CD8-positive, alpha-beta memory T cell (primary cell): ENCODE results near the gene BNC2. TPM values are rescaled to one million over a fixed set of nuclear protein-coding genes. Genes with fewer than 3 reads are reported as not detected.

Experiments
- CTCF ChIA-PET: fragments of 350-600 bp; sonication (Branson Sonifier 250); formaldehyde crosslinking; loops from one replicate; lab custom pipeline; 2021; ENCODE audit warnings: antibody characterized with exemption; lab: Charles Lee
- POLR2A ChIA-PET: fragments of 350-600 bp; sonication (Branson Sonifier 250); formaldehyde crosslinking; loops from one replicate; lab custom pipeline; 2021; ENCODE audit warnings: antibody characterized with exemption; lab: Charles Lee
- DNase-seq, 5 donors: peaks; one replicate each; pipeline versions ENCODE4 v3.0.0 to v3.0.0-alpha.2; 2020 to 2022; ENCODE audit warnings: mixed read lengths in 1 of 5
- H3K27ac ChIP-seq: one replicate; pipeline ENCODE4 v1.7.0; 2013; ENCODE audit warnings: low read depth, mild to moderate bottlenecking, low read length, moderate library complexity
- H3K27me3 ChIP-seq: 2 replicates; pipeline ENCODE4 v1.7.0; 2013; ENCODE audit warnings: low read length, mild to moderate bottlenecking; ENCODE audit not compliant: insufficient read depth, poor library complexity, severe bottlenecking
- H3K36me3 ChIP-seq: 2 replicates; pipeline ENCODE4 v1.7.0; 2013; ENCODE audit warnings: mild to moderate bottlenecking, low read length, moderate library complexity; ENCODE audit not compliant: insufficient read depth
- H3K4me1 ChIP-seq: 2 replicates; pipeline ENCODE4 v1.7.0; 2013; ENCODE audit warnings: mild to moderate bottlenecking, low read length, moderate library complexity; ENCODE audit not compliant: insufficient read depth
- H3K4me3 ChIP-seq: 2 replicates; pipeline ENCODE4 v1.7.0; 2013; ENCODE audit warnings: mild to moderate bottlenecking, low read length
- H3K9me3 ChIP-seq: 2 replicates; pipeline ENCODE4 v1.7.0; 2013; ENCODE audit warnings: mild to moderate bottlenecking, low read length
- H3K27ac Mint-ChIP-seq, 8 donors: one replicate each; pipeline ENCODE4 v1.8.0; 2020 to 2021; ENCODE audit warnings: mixed read lengths in 8 of 8, mild to moderate bottlenecking in 6 of 8, inconsistent platforms in 3 of 8, moderate library complexity in 3 of 8
- H3K27me3 Mint-ChIP-seq, 2 donors: one replicate each; pipeline ENCODE4 v1.8.0; 2020 to 2021; ENCODE audit warnings: mixed read lengths in 2 of 2, mild to moderate bottlenecking in 1 of 2, moderate library complexity in 1 of 2
- H3K36me3 Mint-ChIP-seq, 3 donors: one replicate each; pipeline ENCODE4 v1.8.0; 2020 to 2021; ENCODE audit warnings: mixed read lengths in 3 of 3, inconsistent platforms in 1 of 3, mild to moderate bottlenecking in 1 of 3
- H3K4me1 Mint-ChIP-seq, 3 donors: one replicate each; pipeline ENCODE4 v1.8.0; 2020 to 2021; ENCODE audit warnings: mixed read lengths in 3 of 3, inconsistent platforms in 1 of 3, mild to moderate bottlenecking in 1 of 3
- H3K4me3 Mint-ChIP-seq, 7 donors: one replicate each; pipeline ENCODE4 v1.8.0; 2020 to 2021; ENCODE audit warnings: mixed read lengths in 7 of 7, mild to moderate bottlenecking in 6 of 7, moderate library complexity in 4 of 7, inconsistent platforms in 2 of 7
- H3K9me3 Mint-ChIP-seq, 5 donors: one replicate each; pipeline ENCODE4 v1.8.0; 2020 to 2022; ENCODE audit warnings: mixed read lengths in 5 of 5, mild to moderate bottlenecking in 3 of 5, moderate library complexity in 2 of 5, inconsistent platforms in 1 of 5
- polyA plus RNA-seq: library from polyadenylated mRNA; unstranded; fragments of 300-500 nt; fragmentation: Illumina TruSeq; gene quantifications from one replicate; pipeline ENCODE4 v1.2.3, GENCODE V29; 2021
- total RNA-seq, 2 experiments: library from RNA; stranded (reverse); gene quantifications; one replicate each; pipeline ENCODE4 v1.2.3, GENCODE V29; 2021

The BNC2 gene
- total and polyA plus RNA-seq, 3 experiments from 2014 or later = 0.18 TPM; not detected in 2

DNA sequence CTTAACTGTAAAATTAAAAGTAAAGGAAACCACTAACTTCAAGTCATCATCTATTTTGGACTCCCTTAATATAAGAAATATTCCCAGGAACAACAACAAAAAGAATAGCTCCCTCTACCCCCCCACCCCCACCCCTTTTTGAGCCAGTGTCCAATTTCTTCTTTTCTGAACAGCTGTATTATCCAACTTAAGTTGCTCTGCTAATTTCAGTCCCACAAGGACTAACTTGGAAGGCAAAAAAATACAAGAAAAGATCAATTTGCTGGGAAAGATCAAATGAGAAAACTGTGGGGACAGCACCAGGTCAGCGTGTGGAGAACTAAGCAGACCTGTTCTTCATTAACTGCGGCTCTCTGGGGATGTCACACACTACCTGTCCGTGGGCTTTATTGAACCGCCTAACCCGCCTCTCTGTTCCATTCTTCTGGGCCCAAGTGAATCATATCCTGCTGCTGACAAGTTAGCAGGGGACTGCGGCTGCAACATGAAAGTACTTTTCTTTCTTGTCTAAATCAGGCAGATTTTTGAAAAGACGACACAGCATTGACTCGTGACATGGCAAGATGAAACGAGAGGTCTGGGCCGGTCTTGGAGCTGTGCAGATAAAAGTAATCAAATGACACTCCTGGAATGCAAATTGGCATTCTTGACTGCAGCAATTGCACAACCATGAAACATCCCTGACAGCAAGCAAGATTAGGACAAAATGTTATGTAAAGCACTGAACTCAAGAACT lies 2.7 kb downstream of the BNC2 start:
- no peak overlapping the region for H3K27ac Mint-ChIP-seq
- DNase-seq = no peak
- Histone ChIP-seq H3K27ac (no peak overlapping the region), H3K36me3 (no peaks in the 10 kb centered on the region), H3K4me3 (no peak overlapping the region), H3K27me3 (no peaks in the 10 kb centered on the region), H3K4me1 (no peaks in the 10 kb centered on the region), H3K9me3 (no peaks in the 10 kb centered on the region)
- ChIA-PET POLR2A (no interaction called here), CTCF (no interaction called here)
- no peaks in the 10 kb centered on the region for H3K36me3 Mint-ChIP-seq
- H3K4me1 Mint-ChIP-seq = peaks cover 0 to 5% (median 2%) of the 10 kb centered on the region in 3 donors
- H3K9me3 Mint-ChIP-seq = peaks cover 0 to 7% (median 3%) of the 10 kb centered on the region in 5 donors
- H3K27me3 Mint-ChIP-seq = peaks cover 20 to 25% of the 10 kb centered on the region in 2 donors
- H3K4me3 Mint-ChIP-seq = no peak overlapping the region

DNA sequence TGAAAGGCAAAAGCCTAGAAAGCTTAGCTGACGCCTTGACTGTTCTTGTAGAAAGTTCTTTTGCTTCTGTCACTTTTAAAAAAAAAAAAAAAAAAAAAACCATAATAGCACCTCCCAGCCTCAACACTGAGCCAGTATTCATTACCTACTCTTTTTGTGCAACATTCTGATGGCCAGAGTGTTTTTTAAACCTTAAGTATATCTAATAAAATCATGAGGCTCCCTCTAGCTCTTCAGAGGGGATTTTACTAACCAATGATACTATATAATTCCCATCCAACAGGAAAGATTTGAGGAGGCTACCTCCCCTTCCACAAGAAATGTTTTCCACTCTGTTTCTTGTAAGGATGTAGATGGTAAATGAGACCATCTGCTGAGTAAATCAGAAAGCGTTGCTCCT lies 3.9 kb downstream of the BNC2 start:
- POLR2A ChIA-PET = no interaction called here
- no peak overlapping the region for H3K27ac ChIP-seq
- no peaks in the 10 kb centered on the region for H3K36me3 Mint-ChIP-seq
- peaks cover 0 to 6% (median 4%) of the 10 kb centered on the region in 5 donors for H3K9me3 Mint-ChIP-seq
- H3K9me3 ChIP-seq = no peaks in the 10 kb centered on the region
- no peak for DNase-seq
- CTCF ChIA-PET = no interaction called here
- peaks cover 0 to 3% (median 2%) of the 10 kb centered on the region in 3 donors for H3K4me1 Mint-ChIP-seq
- H3K4me3 ChIP-seq = no peak overlapping the region
- H3K4me1 ChIP-seq = no peaks in the 10 kb centered on the region
- peaks cover 15 to 16% of the 10 kb centered on the region in 2 donors for H3K27me3 Mint-ChIP-seq
- no peak overlapping the region for H3K4me3 Mint-ChIP-seq
- no peaks in the 10 kb centered on the region for H3K36me3 ChIP-seq
- no peaks in the 10 kb centered on the region for H3K27me3 ChIP-seq
- H3K27ac Mint-ChIP-seq = no peak overlapping the region

DNA sequence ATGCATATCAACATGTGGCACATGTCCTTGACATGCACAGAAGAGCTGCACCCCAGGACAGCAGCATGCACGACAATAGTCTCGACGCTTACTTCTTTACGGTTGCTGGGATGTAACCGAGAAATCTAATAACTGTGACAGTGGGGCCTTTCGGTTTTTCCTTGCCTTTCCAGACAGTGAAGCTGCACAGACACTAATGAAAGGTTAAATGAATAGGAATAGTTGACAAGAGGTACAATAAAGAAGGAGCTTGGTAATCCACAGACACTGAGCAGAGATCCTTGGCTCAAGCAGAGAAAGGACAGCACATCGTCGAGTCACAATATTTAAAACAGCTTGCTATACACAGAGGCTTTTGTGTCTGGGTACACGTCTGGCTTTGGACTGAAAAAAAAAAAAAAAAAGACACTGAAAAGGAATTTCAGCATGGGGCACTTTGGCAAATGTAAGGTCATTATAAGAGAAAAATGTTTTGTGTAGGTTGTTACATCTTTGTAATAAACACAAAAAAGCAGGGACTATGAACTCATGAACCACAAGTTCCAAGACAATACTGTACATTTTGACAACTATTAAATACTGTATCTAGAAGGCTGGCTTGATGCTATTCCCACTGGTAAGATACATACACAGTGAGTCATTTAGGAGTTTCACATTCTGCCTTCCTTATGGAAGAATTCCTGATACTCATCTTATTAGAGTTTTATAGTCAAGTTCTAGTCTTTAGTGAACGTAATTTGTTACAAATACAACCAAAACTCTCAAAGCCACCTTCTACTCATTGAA lies 5.6 kb downstream of the BNC2 start:
- no peaks in the 10 kb centered on the region for H3K36me3 ChIP-seq
- H3K4me1 Mint-ChIP-seq = peaks cover 0 to 3% (median 0%) of the 10 kb centered on the region in 3 donors
- H3K27me3 Mint-ChIP-seq = peaks cover 12 to 14% of the 10 kb centered on the region in 2 donors
- ChIA-PET CTCF (interaction anchor here (0.9 kb wide), 1 partner anchor 11 kb away, joined by 3 read pairs; no protein-coding TSS in a partner anchor), POLR2A (no interaction called here)
- DNase-seq = no peak
- H3K27ac ChIP-seq = no peak overlapping the region
- H3K27me3 ChIP-seq = no peaks in the 10 kb centered on the region
- no peaks in the 10 kb centered on the region for H3K9me3 ChIP-seq
- no peak overlapping the region for H3K27ac Mint-ChIP-seq
- peaks cover 0 to 9% (median 4%) of the 10 kb centered on the region in 5 donors for H3K9me3 Mint-ChIP-seq
- H3K4me1 ChIP-seq = no peaks in the 10 kb centered on the region
- H3K4me3 ChIP-seq = no peak overlapping the region
- H3K36me3 Mint-ChIP-seq = no peaks in the 10 kb centered on the region
- H3K4me3 Mint-ChIP-seq = no peak overlapping the region

DNA sequence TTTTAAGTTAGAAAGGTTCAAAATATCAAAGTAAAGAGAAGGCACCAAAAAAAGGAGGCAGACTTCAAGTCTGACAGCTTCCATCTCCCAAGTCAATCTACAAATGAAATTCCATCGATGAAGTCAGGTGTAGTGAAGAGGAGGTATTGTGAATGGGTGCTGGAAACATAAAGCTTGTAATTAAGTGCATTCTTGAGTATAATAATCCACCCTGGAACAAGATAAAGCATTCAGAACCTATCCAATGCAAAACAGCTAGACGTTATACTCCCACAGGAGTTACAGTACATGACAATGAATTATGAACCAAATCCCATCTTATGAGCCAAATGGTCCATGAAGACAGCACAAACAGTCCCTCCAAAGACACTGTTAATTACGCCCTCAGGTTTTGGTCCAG lies 22.3 kb downstream of the BNC2 start:
- Mint-ChIP-seq H3K27me3 (no peaks in the 10 kb centered on the region), H3K9me3 (peaks cover 1 to 13% (median 7%) of the 10 kb centered on the region in 5 donors), H3K27ac (peak overlapping the region in 1 of 8 donors; percentile 5), H3K4me1 (no peaks in the 10 kb centered on the region), H3K4me3 (no peak overlapping the region), H3K36me3 (no peaks in the 10 kb centered on the region)
- Histone ChIP-seq H3K4me1 (no peaks in the 10 kb centered on the region), H3K4me3 (no peak overlapping the region), H3K36me3 (no peaks in the 10 kb centered on the region), H3K9me3 (no peaks in the 10 kb centered on the region), H3K27ac (no peak overlapping the region), H3K27me3 (no peaks in the 10 kb centered on the region)
- ChIA-PET POLR2A (no interaction called here), CTCF (no interaction called here)
- DNase-seq = no peak

DNA sequence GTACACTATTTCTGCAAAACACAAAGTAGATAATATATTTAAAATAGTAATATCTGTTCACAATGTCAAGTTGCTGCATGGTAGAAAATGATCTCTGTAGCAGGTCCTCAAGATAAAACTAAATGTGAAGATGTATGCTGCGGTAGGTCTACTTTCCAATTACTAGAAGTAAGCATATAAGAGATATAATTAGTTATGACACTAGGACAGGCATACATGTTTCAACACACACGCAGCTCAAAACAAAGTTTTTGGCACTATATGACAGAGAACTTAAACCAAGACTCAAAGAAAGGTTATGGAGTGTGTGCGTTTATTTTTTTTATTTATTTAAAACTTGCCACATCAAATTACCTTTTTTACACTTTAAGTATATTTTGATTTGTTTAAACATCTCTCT lies 23.5 kb downstream of the BNC2 start:
- Mint-ChIP-seq H3K4me3 (no peak overlapping the region), H3K9me3 (peaks cover 1 to 15% (median 4%) of the 10 kb centered on the region in 5 donors), H3K27ac (no peak overlapping the region), H3K4me1 (no peaks in the 10 kb centered on the region), H3K27me3 (no peaks in the 10 kb centered on the region), H3K36me3 (no peaks in the 10 kb centered on the region)
- Histone ChIP-seq H3K36me3 (no peaks in the 10 kb centered on the region), H3K27ac (no peak overlapping the region), H3K27me3 (no peaks in the 10 kb centered on the region), H3K4me1 (no peaks in the 10 kb centered on the region), H3K9me3 (no peaks in the 10 kb centered on the region), H3K4me3 (no peak overlapping the region)
- POLR2A ChIA-PET = no interaction called here
- DNase-seq = no peak
- CTCF ChIA-PET = no interaction called here

DNA sequence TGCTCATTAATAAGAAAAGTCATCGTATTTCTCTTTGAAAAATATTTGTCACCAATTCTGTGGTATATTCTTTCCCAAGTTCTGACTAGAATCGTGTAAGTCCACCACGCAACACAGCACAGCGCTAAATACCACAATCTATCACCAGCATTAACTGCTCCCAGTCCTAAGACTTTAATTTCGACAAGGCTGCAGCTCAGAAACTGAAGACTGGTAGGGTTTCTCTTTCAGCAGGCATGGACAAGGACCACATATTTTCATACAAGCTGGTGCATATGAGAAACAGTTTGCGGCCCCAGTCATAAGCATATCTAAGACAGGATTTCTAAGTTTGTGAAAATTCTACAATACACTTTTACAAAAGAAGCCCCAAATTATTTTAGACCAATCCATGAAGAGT lies 24.1 kb downstream of the BNC2 start:
- CTCF ChIA-PET = no interaction called here
- Mint-ChIP-seq H3K9me3 (peaks cover 1 to 15% (median 4%) of the 10 kb centered on the region in 5 donors), H3K27ac (no peak overlapping the region), H3K27me3 (no peaks in the 10 kb centered on the region), H3K4me1 (no peaks in the 10 kb centered on the region), H3K36me3 (no peaks in the 10 kb centered on the region), H3K4me3 (no peak overlapping the region)
- H3K36me3 ChIP-seq = no peaks in the 10 kb centered on the region
- H3K27me3 ChIP-seq = no peaks in the 10 kb centered on the region
- H3K9me3 ChIP-seq = no peaks in the 10 kb centered on the region
- no peak overlapping the region for H3K27ac ChIP-seq
- no peak for DNase-seq
- POLR2A ChIA-PET = no interaction called here
- H3K4me3 ChIP-seq = no peak overlapping the region
- H3K4me1 ChIP-seq = no peaks in the 10 kb centered on the region

DNA sequence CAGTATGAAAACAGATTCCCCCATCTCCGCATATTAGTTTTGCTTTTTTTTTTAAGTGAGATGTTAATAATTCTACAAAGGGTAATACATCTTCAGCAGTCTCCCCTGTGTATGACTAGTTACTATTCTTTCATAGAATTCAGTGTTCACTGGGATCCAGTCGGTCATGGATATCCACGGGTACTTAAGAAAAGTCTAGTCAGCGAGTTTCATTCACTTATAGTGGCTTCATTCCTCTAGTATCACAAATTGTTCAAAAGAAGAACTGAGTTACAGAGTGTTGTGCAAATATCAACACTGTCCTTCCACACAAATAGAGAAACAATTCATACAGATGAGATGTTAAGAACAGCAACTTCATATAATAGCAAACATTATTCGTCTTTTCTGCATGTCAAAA lies 35.7 kb downstream of the BNC2 start:
- CTCF ChIA-PET = no interaction called here
- Mint-ChIP-seq H3K9me3 (peaks cover 0 to 15% (median 12%) of the 10 kb centered on the region in 5 donors), H3K27me3 (no peaks in the 10 kb centered on the region), H3K4me1 (no peaks in the 10 kb centered on the region), H3K36me3 (no peaks in the 10 kb centered on the region), H3K4me3 (no peak overlapping the region), H3K27ac (no peak overlapping the region)
- Histone ChIP-seq H3K27ac (no peak overlapping the region), H3K36me3 (no peaks in the 10 kb centered on the region), H3K4me3 (no peak overlapping the region), H3K4me1 (no peaks in the 10 kb centered on the region), H3K9me3 (no peaks in the 10 kb centered on the region), H3K27me3 (no peaks in the 10 kb centered on the region)
- no peak for DNase-seq
- POLR2A ChIA-PET = no interaction called here

DNA sequence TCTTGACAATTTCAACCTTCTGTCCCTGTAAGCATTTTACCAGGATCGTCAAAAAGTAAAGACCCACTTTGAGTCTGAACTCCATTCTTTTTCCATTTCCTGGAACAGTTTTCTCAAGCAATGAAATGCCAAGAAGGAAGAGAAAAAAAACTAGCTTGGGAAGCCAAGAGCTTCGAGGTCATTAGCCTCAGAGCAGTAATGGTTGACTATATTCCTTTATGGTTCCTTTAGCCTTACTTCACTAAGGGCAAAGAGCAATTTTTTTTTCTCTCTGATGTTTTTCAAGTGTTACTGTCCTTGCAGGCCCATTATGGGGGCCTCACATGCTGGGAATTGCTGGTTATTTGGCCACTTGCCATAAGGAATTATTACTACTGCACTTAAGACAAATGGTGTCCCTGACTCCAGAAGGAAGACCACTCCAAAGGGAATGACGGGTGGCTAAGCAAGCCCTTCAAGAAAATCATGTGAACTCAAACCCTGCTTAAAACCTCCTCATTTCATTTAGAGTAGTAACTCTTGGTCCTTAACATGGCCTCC lies 37.1 kb downstream of the BNC2 start:
- POLR2A ChIA-PET = no interaction called here
- H3K9me3 Mint-ChIP-seq = peaks cover 0 to 15% (median 12%) of the 10 kb centered on the region in 5 donors
- Histone ChIP-seq H3K27ac (no peak overlapping the region), H3K36me3 (no peaks in the 10 kb centered on the region), H3K9me3 (no peaks in the 10 kb centered on the region), H3K4me1 (no peaks in the 10 kb centered on the region), H3K27me3 (no peaks in the 10 kb centered on the region), H3K4me3 (no peak overlapping the region)
- no peak overlapping the region for H3K4me3 Mint-ChIP-seq
- DNase-seq = no peak
- no peaks in the 10 kb centered on the region for H3K4me1 Mint-ChIP-seq
- no peaks in the 10 kb centered on the region for H3K36me3 Mint-ChIP-seq
- CTCF ChIA-PET = no interaction called here
- no peaks in the 10 kb centered on the region for H3K27me3 Mint-ChIP-seq
- no peak overlapping the region for H3K27ac Mint-ChIP-seq
